Measurements from ENCODE around the gene RAPGEF1.

- TF ChIP-seq CTCF (IDR thresholded peaks at IDR 0.05; ENCODE audit: insufficient read depth, low read depth, low read length) (no peak), EZH2 (IDR thresholded peaks at IDR 0.05; ENCODE audit: insufficient read depth, low read length) (no peak)
Measured at GRCh38 chr9:131590449-131590848, 149.4 kb downstream of the RAPGEF1 start.

Measured in astrocyte (in vitro differentiated cells and primary cell).